Activated CD8-positive, alpha-beta T cell treated with anti-CD3 and anti-CD28 coated beads for 36 hours (primary cell): ENCODE results near the gene IL1A. TPM values are rescaled to one million over a fixed set of nuclear protein-coding genes. Genes with fewer than 3 reads are reported as not detected.

Experiments
- ATAC-seq: fragments of 200-7000 bp; cut with Tn5 transposase; one replicate; pipeline ENCODE4 v1.10.0; 2021; ENCODE audit warnings: mild to moderate bottlenecking, moderate library complexity
- CTCF ChIA-PET: fragments of 350-600 bp; sonication (Branson Sonifier 250); formaldehyde crosslinking; loops from one replicate; lab custom pipeline; 2021; ENCODE audit warnings: antibody characterized with exemption; lab: Charles Lee
- POLR2A ChIA-PET: fragments of 350-600 bp; sonication (Branson Sonifier 250); formaldehyde crosslinking; loops from one replicate; lab custom pipeline; 2021; ENCODE audit warnings: antibody characterized with exemption; lab: Charles Lee
- DNase-seq: peaks from one replicate; pipeline ENCODE4 v3.0.0-alpha.2; 2020
- H3K27ac Mint-ChIP-seq: one replicate; pipeline ENCODE4 v1.8.0; 2021; ENCODE audit warnings: mild to moderate bottlenecking, mixed read lengths
- H3K27me3 Mint-ChIP-seq: one replicate; pipeline ENCODE4 v1.8.0; 2021; ENCODE audit warnings: mixed read lengths
- H3K36me3 Mint-ChIP-seq: one replicate; pipeline ENCODE4 v1.8.0; 2021; ENCODE audit warnings: low read depth, mixed read lengths
- H3K4me1 Mint-ChIP-seq: one replicate; pipeline ENCODE4 v1.8.0; 2021; ENCODE audit warnings: low read depth, mixed read lengths
- H3K4me3 Mint-ChIP-seq: one replicate; pipeline ENCODE4 v1.8.0; 2021; ENCODE audit warnings: mild to moderate bottlenecking, moderate library complexity, mixed read lengths
- H3K9me3 Mint-ChIP-seq: one replicate; pipeline ENCODE4 v1.8.0; 2021; ENCODE audit warnings: mixed read lengths
- intact Hi-C: fragments of 100-400 bp; cut with micrococcal nuclease; formaldehyde crosslinking; loops from one replicate; pipeline ENCODE4 v1.10.0; 2022
- total RNA-seq, 2 experiments: library from RNA; stranded (reverse); gene quantifications; one replicate each; pipeline ENCODE4 v1.2.3, GENCODE V29; 2021
- TF ChIP-seq, protein P1 (sequence below): fragments of 200-600 bp; IDR thresholded peaks from one replicate; pipeline ENCODE4 v1.8.0; 2022; ENCODE audit warnings: antibody characterized with exemption, mild to moderate bottlenecking

Gene IL1A
- total RNA-seq, 2 experiments from 2014 or later, result 0.69 to 0.99 TPM

DNA sequence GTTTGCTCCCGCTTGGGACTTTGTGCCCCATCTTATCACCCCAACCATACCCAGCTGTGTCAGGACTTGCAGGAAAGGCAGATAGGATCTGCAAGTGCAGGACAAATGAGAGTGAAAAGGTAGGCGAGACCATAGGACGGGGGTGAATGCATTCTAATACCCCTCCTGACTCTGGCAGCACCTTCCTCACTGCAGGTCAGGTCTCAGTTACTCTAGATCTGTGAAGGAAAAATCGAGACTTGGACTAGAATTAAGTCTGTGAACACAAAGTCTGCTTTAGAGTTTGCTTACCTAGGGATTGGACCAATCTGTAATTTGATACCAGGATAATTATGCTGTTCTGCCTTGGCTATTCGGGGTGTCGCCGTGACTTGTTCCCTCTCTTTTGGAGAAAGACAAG is 43.8 kb downstream of the IL1A start:
- Mint-ChIP-seq H3K27ac (no peak overlapping the region), H3K4me3 (no peak overlapping the region), H3K4me1 (no peaks in the 10 kb centered on the region), H3K36me3 (peaks cover 33% of the 10 kb centered on the region), H3K9me3 (no peaks in the 10 kb centered on the region), H3K27me3 (no peaks in the 10 kb centered on the region)
- TF ChIP-seq, protein P1, sequence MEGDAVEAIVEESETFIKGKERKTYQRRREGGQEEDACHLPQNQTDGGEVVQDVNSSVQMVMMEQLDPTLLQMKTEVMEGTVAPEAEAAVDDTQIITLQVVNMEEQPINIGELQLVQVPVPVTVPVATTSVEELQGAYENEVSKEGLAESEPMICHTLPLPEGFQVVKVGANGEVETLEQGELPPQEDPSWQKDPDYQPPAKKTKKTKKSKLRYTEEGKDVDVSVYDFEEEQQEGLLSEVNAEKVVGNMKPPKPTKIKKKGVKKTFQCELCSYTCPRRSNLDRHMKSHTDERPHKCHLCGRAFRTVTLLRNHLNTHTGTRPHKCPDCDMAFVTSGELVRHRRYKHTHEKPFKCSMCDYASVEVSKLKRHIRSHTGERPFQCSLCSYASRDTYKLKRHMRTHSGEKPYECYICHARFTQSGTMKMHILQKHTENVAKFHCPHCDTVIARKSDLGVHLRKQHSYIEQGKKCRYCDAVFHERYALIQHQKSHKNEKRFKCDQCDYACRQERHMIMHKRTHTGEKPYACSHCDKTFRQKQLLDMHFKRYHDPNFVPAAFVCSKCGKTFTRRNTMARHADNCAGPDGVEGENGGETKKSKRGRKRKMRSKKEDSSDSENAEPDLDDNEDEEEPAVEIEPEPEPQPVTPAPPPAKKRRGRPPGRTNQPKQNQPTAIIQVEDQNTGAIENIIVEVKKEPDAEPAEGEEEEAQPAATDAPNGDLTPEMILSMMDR, result no peak
- intact Hi-C loops, result no loop called here
- ChIA-PET POLR2A (no interaction called here), CTCF (interaction anchor here (0.6 to 6.9 kb wide), 10 partner anchors 9 to 218 kb away, joined by 3 to 56 read pairs (median 6); no protein-coding TSS in a partner anchor)
- no peak for DNase-seq
- ATAC-seq, result no peak

DNA sequence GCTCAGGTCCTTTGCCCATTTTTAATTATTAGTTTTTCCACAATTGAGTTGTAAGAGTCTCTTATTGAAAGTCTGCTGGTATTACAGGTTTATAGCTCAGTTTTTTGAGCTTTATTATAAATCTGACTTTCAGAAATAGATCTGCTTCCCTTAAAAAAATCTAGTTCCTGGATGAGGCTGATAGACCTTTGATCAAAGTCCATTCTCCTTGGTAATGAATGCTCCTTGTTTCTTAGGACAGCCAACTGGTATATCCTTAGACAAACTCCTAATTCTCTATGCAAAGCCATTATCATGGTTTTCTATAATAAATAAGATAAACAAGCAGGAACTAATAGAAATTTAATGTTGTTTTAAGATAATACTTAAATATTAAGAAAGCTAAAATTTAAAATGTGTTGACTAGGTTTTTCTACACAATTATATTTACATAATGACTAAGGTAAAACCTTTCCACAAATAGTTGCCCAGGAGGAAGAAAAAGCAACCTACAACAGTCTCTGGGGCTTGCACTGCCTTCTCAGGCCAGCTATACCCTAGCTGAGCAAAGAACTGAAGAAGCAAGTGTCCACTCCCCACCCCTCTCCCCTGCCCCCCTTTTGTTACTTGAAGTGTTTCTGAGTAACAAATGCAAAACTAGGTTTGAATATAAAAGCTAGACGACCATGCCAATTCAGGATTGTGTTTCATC is 46.6 kb downstream of the IL1A start:
- intact Hi-C loops, result no loop called here
- POLR2A ChIA-PET, result interaction anchor here (1.6 kb wide), 1 partner anchor 11 kb away, joined by 4 read pairs; no protein-coding TSS in a partner anchor
- no peak for DNase-seq
- H3K4me1 Mint-ChIP-seq, result no peaks in the 10 kb centered on the region
- CTCF ChIA-PET, result interaction anchor here (0.9 to 6.9 kb wide), 10 partner anchors 9 to 343 kb away, joined by 3 to 56 read pairs (median 4); no protein-coding TSS in a partner anchor
- H3K4me3 Mint-ChIP-seq, result no peak overlapping the region
- H3K36me3 Mint-ChIP-seq, result peaks cover 29% of the 10 kb centered on the region
- no peaks in the 10 kb centered on the region for H3K9me3 Mint-ChIP-seq
- no peaks in the 10 kb centered on the region for H3K27me3 Mint-ChIP-seq
- H3K27ac Mint-ChIP-seq, result no peak overlapping the region
- TF ChIP-seq, protein P1, result no peak
- ATAC-seq, result no peak

- peaks cover 3% of the 10 kb centered on the region for H3K36me3 Mint-ChIP-seq
- H3K4me3 Mint-ChIP-seq, result no peak overlapping the region
- no peaks in the 10 kb centered on the region for H3K4me1 Mint-ChIP-seq
- no peak overlapping the region for H3K27ac Mint-ChIP-seq
- ChIA-PET CTCF (interaction anchor here (0.9 to 10.8 kb wide), 3 partner anchors 16 to 207 kb away, joined by 3 to 202 read pairs (median 55); no protein-coding TSS in a partner anchor), POLR2A (no interaction called here)
- intact Hi-C loops, result no loop called here
- DNase-seq, result no peak
- no peaks in the 10 kb centered on the region for H3K27me3 Mint-ChIP-seq
- no peak for ATAC-seq
- TF ChIP-seq, protein P1, result no peak
- H3K9me3 Mint-ChIP-seq, result no peaks in the 10 kb centered on the region
Observed at GRCh38 chr2:112733871-112734270, 50.4 kb downstream of the IL1A start.

- DNase-seq (no peak), ATAC-seq (no peak)
- Mint-ChIP-seq H3K36me3 (no peaks in the 10 kb centered on the region), H3K4me3 (no peak overlapping the region), H3K27me3 (no peaks in the 10 kb centered on the region), H3K4me1 (no peaks in the 10 kb centered on the region), H3K27ac (no peak overlapping the region), H3K9me3 (no peaks in the 10 kb centered on the region)
- intact Hi-C loops, result no loop called here
- POLR2A ChIA-PET, result no interaction called here
- CTCF ChIA-PET, result interaction anchor here (0.9 to 10.8 kb wide), 3 partner anchors 16 to 208 kb away, joined by 3 to 202 read pairs (median 55); no protein-coding TSS in a partner anchor
- TF ChIP-seq, protein P1, result no peak
Observed at GRCh38 chr2:112733456-112733855, 50.8 kb downstream of the IL1A start.

- TF ChIP-seq, protein P1, result no peak
- H3K27me3 Mint-ChIP-seq, result no peaks in the 10 kb centered on the region
- no peak overlapping the region for H3K4me3 Mint-ChIP-seq
- ATAC-seq, result no peak
- ChIA-PET POLR2A (no interaction called here), CTCF (interaction anchor here (1.9 to 10.8 kb wide), 4 partner anchors 9 to 131 kb away, joined by 4 to 291 read pairs (median 128); no protein-coding TSS in a partner anchor)
- no peaks in the 10 kb centered on the region for H3K9me3 Mint-ChIP-seq
- peaks cover 2% of the 10 kb centered on the region for H3K4me1 Mint-ChIP-seq
- no peaks in the 10 kb centered on the region for H3K36me3 Mint-ChIP-seq
- no peak for DNase-seq
- no peak overlapping the region for H3K27ac Mint-ChIP-seq
- intact Hi-C loops, result no loop called here
Observed at GRCh38 chr2:112731479-112731878, 52.8 kb downstream of the IL1A start.
